T-helper 2 cell treated with Interferon-gamma antibody and Interleukin-4, amounts not matched to agents 100 ng/mL and 5 ng/mL, for 36 hours (primary cell): ENCODE results near the gene PEF1. TPM values are rescaled to one million over a fixed set of nuclear protein-coding genes. Genes with fewer than 3 reads are reported as not detected.

Source experiments
- intact Hi-C: fragments of 100-400 bp; cut with micrococcal nuclease; formaldehyde crosslinking; loops from one replicate; pipeline ENCODE4 v1.15.1; 2023
- total RNA-seq: library from RNA; stranded (reverse); gene quantifications from 2 replicates; pipeline ENCODE4 v1.2.3, GENCODE V29; 2022

PEF1 gene
- total RNA-seq, 1 donor from 2014 or later = 47.9 TPM

DNA sequence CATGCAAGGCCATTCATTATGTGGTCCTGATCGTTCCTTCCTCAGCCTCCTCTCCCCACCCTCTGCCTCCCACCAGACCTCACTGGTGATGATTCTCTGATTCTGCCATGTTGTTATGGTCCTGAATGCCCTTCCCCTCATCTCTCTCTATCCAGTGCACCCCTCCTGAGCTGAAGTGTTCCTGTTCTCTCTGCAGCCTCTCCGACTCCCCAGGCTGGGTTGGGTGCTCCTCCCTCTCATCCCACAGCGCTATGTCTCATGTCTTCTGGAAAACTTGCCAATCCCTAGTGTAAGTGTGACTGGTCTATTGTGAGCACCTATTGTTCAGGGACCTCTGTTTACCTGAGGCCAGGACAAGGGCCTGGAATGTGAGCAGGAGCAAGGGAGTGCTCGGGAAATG, 11.1 kb upstream of the PEF1 start:
- intact Hi-C loops = no loop called here

DNA sequence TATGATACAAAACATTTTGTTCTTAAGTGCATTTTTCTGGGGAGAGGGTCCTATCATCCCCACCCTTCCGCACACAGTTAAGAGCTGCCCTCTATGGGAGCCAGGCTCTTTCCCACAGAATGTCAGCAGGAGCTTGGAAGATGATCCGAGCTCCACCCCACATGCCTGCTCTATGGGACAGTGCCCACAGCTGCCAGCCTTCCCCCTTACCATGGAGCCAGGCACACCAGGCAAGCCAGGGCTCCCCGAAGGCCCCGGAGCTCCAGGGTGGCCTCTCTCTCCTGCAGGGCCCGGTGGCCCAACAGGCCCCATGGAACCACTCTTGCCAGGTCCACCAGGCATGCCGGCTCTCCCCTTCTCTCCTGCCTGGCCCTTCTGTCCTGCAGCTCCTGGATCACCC, 10.4 kb upstream of the PEF1 start:
- intact Hi-C loops = no loop called here

DNA sequence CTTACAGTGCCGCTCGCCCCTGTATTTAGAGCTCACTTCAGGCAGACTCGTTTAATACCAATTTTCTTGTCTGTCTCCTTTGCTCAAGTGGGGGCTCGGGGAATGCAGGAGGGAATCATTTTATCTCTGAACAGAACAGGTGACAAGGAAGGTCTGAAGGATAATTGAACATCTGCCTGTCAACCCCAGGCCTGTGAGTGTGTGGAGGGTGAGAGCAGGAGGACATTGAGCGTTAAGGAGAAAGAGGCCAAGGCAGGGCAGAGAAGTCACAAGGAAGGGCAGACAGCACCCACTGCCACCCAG, 9.7 kb upstream of the PEF1 start:
- intact Hi-C loops = no loop called here

GRCh38 chr1:31653717-31654473, 9.2 kb upstream of the PEF1 start:
- intact Hi-C loops = no loop called here

DNA sequence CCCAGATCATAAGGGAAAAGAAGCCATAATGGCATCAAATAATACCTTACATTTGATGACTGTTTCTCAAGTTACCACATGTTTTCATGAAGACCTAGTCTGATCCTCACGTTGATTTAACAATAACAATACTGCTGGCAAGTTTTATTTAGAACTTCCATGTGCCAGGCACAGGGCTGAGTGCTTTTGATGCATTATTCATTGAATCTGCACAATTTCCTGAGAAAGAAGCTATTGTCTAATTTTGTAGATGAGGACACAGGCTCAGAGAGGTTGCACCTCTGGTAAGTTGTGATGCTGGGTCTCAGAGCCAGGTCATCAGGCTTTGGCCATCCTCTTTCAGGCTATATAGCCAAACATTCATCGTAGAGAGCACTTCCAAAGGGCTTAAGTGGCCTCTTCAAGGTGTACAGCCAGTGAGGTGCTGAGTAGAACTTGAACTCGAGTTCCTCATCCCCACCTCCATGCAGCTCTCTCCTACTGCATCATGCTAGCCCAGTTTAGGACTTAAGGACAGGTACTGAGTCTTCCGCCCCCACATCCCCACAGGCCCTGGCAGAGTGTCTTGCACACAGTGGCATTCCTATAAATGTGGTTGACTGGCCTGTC, 8.3 kb upstream of the PEF1 start:
- intact Hi-C loops = no loop called here

GRCh38 chr1:31651766-31652165, 7.1 kb upstream of the PEF1 start:
- intact Hi-C loops = no loop called here

DNA sequence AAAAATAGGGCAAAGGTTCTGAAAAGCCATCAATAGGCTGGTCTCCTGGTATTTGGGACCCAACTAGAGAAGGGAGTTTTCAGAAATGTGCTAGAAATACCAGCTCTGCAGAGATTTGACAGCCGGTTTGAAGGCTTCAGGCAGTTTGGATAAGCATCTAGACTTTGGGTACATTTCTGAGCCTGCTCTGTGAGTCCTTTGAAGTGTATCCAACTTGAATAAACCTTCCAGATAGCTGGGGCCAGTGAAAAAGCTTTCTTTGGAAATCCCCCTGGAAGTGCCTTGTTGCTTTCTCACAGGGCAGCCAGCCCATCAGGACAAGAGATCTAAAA, 6.4 kb upstream of the PEF1 start:
- intact Hi-C loops = no loop called here

GRCh38 chr1:31650161-31651088, 5.7 kb upstream of the PEF1 start:
- intact Hi-C loops = no loop called here

DNA sequence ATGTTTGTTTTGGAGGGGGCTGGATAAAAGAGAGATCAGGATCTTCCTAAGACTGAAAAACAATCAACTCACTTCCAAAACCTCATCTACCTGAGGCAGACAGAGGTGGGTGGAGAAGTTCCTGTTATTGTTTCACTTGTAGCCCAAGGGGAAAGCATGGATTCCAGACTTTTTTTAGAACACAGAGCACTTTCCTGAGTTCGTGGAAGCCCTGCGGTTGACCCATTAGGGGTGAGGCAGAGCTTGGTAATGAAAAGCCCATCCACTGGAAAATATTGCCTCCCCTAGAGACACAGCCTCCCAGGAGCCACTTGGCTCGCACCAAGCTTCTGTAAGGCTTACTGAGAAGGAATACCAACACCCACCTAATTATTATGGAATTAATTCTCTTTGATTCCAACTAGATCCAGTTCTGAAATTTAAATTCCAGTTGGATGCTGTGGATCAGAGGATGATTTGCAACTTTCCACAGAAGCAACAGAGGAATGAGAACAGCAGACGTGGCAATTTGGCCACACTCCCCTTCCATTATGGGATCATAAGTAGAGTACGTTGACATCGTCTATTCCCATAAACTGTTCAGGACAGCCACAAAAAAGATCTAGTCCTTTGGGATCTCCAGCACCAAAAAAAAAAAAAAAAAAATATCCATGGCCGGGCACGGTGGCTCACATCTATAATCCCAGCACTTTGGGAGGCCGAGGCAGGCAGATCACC, 4.1 kb upstream of the PEF1 start:
- intact Hi-C loops = loop anchor here (5.0 to 10.0 kb wide), 2 partner anchors 366 to 931 kb away; partner anchors contain the start of gene KHDRBS1

GRCh38 chr1:31648190-31648589, 3.5 kb upstream of the PEF1 start:
- intact Hi-C loops = loop anchor here (5.0 to 10.0 kb wide), 2 partner anchors 367 to 931 kb away; partner anchors contain the start of gene KHDRBS1

DNA sequence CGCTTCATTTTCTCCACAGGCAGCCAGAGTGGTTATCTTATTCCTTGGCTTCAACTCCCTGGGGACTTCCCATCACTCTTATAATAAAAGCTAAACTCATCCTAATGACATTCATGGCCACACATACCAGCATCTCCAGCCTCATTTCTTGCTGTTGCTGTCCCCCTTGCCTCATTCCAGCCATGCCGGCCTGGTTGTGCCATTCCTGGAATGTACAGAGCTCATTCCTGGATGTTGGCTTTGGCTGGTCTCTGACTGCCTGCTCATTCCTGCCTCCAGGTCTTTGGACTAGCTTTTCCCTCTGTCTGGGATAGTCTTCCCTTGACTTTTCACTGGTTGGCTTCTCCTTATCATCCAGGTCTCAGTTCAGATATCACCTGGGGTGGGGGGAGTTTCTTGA, 2.4 kb upstream of the PEF1 start:
- intact Hi-C loops = loop anchor here (5.0 to 10.0 kb wide), 2 partner anchors 368 to 930 kb away; partner anchors contain the start of gene KHDRBS1

DNA sequence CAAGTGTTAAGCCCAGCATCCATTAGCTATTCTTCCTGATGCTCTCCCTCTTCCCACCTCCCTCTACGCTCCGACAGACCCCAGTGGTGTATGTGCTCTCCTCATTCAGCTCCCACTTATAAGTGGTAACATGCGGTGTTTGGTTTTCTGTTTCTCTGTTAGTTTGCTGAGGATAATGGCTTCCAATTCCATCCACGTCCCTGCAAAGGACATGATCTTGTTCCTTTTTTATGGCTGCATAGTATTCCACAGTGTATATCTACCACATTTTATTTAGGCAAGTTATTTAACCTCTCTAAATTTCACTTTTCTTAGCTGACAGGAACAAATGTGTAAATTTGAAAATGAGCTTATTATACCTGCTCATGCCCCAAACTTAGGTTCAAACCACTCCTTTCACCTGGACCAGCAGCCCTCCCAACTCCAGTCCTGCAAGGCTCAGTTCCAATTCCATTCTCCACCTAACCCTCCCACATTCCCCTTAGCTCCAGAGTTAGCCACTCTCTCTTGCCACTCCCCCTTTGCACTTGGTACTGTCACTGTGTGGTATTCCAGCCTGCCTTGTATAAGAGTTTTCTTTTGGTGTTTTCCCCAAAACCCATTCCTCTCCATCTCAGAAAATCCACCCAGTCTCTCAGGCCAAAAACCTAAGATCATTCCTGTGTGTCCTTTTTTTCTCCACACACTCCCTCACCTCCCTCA, 1.7 kb upstream of the PEF1 start:
- intact Hi-C loops = loop anchor here (5.0 to 10.0 kb wide), 2 partner anchors 368 to 929 kb away; partner anchors contain the start of gene KHDRBS1

DNA sequence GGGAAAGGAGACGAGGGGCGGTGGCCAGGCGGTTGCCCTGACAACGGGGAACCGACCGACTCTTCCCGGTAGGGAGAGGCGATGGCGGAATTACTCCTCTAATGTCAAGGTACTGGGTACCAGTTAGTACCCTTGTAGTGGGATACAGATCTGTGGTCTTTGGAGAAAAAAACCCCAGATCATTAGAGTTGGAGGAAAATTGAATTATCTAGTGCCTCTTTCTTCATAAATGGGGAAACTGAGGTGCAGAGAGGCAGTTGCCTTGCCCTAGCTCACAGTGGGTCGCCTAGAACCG, 545 bp upstream of the PEF1 start:
- intact Hi-C loops = loop anchor here (5.0 to 10.0 kb wide), 2 partner anchors 370 to 928 kb away; partner anchors contain the start of gene KHDRBS1

DNA sequence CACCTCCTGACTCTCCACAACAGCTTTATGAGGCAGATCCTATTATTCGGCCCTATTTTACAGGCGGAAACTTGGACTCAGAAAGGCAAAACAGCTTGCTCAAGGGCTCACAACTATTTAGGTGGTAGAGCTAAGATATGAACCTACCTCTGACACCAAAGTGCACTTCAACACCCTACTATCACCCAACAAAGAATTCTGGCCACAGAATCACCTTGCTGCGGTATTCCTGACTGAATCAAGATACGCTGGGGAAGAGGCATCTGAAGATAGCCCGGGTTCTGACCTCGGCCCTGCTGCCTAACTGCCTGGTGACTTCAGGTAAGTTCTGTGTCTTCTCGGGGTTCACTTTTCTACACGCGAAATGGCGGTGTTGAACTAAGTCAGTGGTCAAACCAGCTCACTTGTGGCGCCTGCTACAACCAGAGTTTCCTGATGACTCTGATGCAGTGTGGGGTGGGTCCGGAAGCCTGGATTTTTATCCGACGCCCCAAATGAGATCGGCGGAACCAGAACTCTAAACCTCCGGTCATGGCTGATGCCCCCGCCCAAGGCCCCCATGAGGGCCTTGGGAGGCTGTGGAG, 608 bp downstream of the PEF1 start:
- intact Hi-C loops = loop anchor here (5.0 to 10.0 kb wide), 2 partner anchors 143 to 371 kb away; partner anchors contain the start of gene KHDRBS1

DNA sequence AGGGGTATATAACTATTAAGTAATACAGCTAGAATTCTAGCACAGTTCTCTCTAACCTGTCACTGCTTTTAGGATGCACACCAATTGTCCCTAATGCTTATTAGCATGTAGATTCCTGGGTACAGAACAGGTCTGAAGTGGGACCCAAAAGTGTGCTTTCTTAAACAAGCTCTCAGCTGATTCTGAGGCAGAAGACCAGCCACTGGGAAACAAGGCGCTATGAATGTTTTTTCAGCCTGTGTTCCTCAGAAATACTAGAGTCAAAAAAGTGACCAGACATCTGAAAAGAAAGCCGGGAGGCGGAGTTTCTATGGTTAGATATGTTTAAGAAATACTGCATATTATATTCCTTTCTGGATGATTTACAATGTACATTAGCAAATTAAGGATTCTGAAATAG, 1.8 kb downstream of the PEF1 start:
- intact Hi-C loops = loop anchor here (5.0 to 10.0 kb wide), 2 partner anchors 144 to 372 kb away; partner anchors contain the start of gene KHDRBS1

DNA sequence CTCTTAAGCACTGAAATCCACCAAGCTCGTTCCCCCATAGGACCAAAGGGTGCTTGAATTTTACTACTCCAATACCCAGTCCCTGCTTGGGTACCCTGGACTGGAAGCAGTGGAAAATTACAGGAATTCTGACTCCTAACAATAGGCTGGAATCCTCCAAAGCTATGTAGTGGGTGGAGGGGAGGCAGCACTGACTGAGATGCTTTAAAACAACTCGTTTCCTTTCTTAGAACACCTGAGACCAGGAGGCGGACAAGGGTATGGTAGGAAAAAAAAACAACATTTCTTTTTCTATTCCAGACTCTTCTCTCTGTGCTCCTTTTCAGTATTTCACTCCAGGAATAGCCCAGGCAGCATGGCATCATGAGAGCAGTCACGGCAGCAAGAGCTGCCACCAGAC, 2.3 kb downstream of the PEF1 start:
- intact Hi-C loops = loop anchor here (5.0 to 10.0 kb wide), 2 partner anchors 145 to 372 kb away; partner anchors contain the start of gene KHDRBS1

DNA sequence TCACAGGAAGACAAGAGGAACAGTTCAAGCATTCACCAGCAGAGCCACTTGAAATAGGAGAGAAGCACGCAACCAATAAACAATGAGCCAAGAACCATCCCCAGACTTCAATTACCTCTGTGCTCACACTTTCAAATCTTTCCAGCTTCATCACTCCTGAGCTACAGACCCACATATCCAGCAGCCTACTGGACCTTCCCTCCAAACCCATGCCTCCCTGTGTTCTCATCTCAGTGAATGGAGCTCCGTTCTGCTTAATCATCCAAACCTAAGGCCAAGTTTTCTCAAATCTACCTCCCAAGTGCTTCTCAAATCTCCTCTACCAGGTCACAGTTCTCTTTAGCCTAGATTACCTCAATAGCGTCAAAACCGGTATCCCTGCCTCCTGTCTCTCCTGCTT, 3.7 kb downstream of the PEF1 start:
- intact Hi-C loops = loop anchor here (5.0 to 10.0 kb wide), 2 partner anchors 146 to 374 kb away; partner anchors contain the start of gene KHDRBS1

GRCh38 chr1:31640179-31640578, 4.5 kb downstream of the PEF1 start:
- intact Hi-C loops = loop anchor here (5.0 to 10.0 kb wide), 2 partner anchors 147 to 375 kb away; partner anchors contain the start of gene KHDRBS1

DNA sequence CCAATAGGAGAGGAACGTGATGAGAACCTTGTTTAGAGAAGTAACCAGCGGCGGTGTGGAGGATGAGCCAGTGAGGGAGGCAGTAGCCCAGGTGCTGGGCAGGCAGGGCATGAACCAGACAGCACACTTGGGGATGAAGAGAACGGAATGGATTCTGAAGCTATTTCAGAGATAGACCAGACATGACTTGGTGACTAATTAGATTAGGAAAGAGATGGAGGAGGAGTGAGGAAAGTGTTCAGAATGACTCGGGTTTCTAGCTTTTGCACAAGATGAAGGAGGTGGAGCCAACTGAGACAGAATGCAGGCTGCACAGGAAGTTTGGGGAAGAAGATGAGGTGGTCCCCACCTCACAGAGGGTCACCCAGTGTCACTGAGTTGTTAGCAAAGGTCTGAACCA, 5.1 kb downstream of the PEF1 start:
- intact Hi-C loops = no loop called here
